ENCODE measurements around the gene PTPN23. TPM values are rescaled to one million over a fixed set of nuclear protein-coding genes. Genes with fewer than 3 reads are reported as not detected.

Gene PTPN23
- total and polyA plus RNA-seq, 2 of the 8 experiments (the other 6 are each of a cell fraction or from before 2014, with no cell fraction given) = 2.9 to 46.7 TPM

GRCh38 chr3:47425959-47426358, 45.1 kb downstream of the PTPN23 start:
- Histone ChIP-seq H3K14ac (ENCODE audit: insufficient read length) (no peak overlapping the region), H4K5ac (ENCODE audit: insufficient read length, low read depth, low read length) (no peak overlapping the region), H3K56ac (replicated peaks; ENCODE audit: insufficient read length, low read depth, low read length) (no peak overlapping the region), H3K36me3 (ENCODE audit: control insufficient read depth in 2 of 4, insufficient read depth in 4 of 4, low read length in 3 of 4) (peaks cover 8 to 22% (median 13%) of the 10 kb centered on the region in 4 experiments; a peak in 7 of 8 replicates), H3K18ac (ENCODE audit: extremely low read depth, low read length) (no peak overlapping the region), H2AK5ac (ENCODE audit: low read depth, low read length) (no peak overlapping the region), H4K20me1 (replicated peaks in 1 of 2; ENCODE audit: control insufficient read depth in 1 of 2, insufficient read depth in 2 of 2, low read length in 2 of 2) (peaks cover 4 to 8% of the 10 kb centered on the region in 2 experiments), H3K23ac (ENCODE audit: insufficient read length) (no peak overlapping the region), H3K27me3 (replicated peaks in 1 of 4; ENCODE audit: control insufficient read depth in 3 of 4, extremely low read depth in 1 of 4, insufficient read depth in 3 of 4, low read length in 3 of 4) (no peaks in the 10 kb centered on the region), H3K4me1 (replicated peaks in 1 of 4; ENCODE audit: control insufficient read depth in 3 of 4, insufficient read depth in 4 of 4, low read length in 3 of 4) (no peaks in the 10 kb centered on the region), H2BK120ac (replicated peaks; ENCODE audit: low read depth, low read length) (no peak overlapping the region), H3K9ac (replicated peaks in 1 of 4; ENCODE audit: extremely low read depth in 1 of 4, low read depth in 3 of 4, low read length in 3 of 4) (no peak overlapping the region), H3K23me2 (ENCODE audit: low read depth, low read length) (no peaks in the 10 kb centered on the region), H3K79me2 (ENCODE audit: control insufficient read depth in 1 of 2, insufficient read depth in 2 of 2, low read length in 2 of 2) (no peaks in the 10 kb centered on the region), H3K27ac (ENCODE audit: low read depth, low read length) (no peak overlapping the region), H2BK12ac (ENCODE audit: low read depth, low read length) (no peak overlapping the region), H3K4ac (replicated peaks; ENCODE audit: insufficient read length, low read depth, low read length) (no peak overlapping the region), H2BK20ac (ENCODE audit: low read length) (no peak overlapping the region), H3K9me3 (ENCODE audit: insufficient read depth in 2 of 2, low read depth in 1 of 2, low read length in 1 of 2) (no peaks in the 10 kb centered on the region), H2BK15ac (ENCODE audit: low read length) (no peak overlapping the region), H3K4me2 (ENCODE audit: insufficient read depth in 1 of 2, low read depth in 2 of 2, low read length in 2 of 2) (no peak overlapping the region), H2BK5ac (ENCODE audit: low read depth, low read length) (no peak overlapping the region), H4K91ac (replicated peaks; ENCODE audit: insufficient read length, low read length) (no peak overlapping the region), H3K4me3 (ENCODE audit: extremely low read depth in 1 of 4, insufficient read depth in 2 of 4, low read depth in 3 of 4, low read length in 4 of 4) (no peak overlapping the region), H2AFZ (ENCODE audit: low read length) (no peak overlapping the region), H3K79me1 (ENCODE audit: low read depth, low read length) (0 out of 2 replicates have a peak, but pooled peaks cover 2% of the 10 kb centered on the region), H4K8ac (ENCODE audit: extremely low read depth, insufficient read depth, low read length) (no peak overlapping the region)
- WGBS, 2 experiments (ENCODE audit: extremely low coverage in 1 of 2, insufficient coverage in 1 of 2, insufficient read length in 1 of 2, insufficient replicate concordance in 2 of 2, low coverage in 1 of 2, low lambda C conversion rate in 2 of 2, missing lambda C conversion rate in 1 of 2) = 89% methylated on average over 9 of the region's 9 CpGs; no CpG with 5 or more reads in 1 of the 2 experiments
- POLR2A ChIA-PET (ENCODE audit: partially characterized antibody) = interaction anchor here (0.6 kb wide), 2 partner anchors 41 to 170 kb away, joined by 3 read pairs; no protein-coding TSS in a partner anchor
- CTCF ChIA-PET (ENCODE audit: partially characterized antibody) = interaction anchor here (2.3 kb wide), 1 partner anchor 14 kb away, joined by 7 read pairs; no protein-coding TSS in a partner anchor
- DNase-seq (ENCODE audit: low read depth in 1 of 2, low spot score in 2 of 2) (no peak), FAIRE-seq (no peak)
- TF ChIP-seq BACH1 (IDR thresholded peaks at IDR 0.05; ENCODE audit: low read length) = no peak
- no peak for TF ChIP-seq SP4 (IDR thresholded peaks at IDR 0.05; ENCODE audit: low read length)
- no peak for TF ChIP-seq TBP (IDR thresholded peaks at IDR 0.05; ENCODE audit: low read depth, low read length)
